IMR-90 (cell line): ENCODE measurements around the gene MELTF. TPM values are rescaled to one million over a fixed set of nuclear protein-coding genes. Genes with fewer than 3 reads are reported as not detected.

Source experiments
- ATAC-seq: fragments of 200-7000 bp; cut with Tn5 transposase; 2 replicates; pipeline ENCODE4 v1.9.1; 2020; ENCODE audit warnings: low read depth, mild to moderate bottlenecking, moderate library complexity
- Bru-seq: library from RNA; stranded (reverse); fragments of 400-500 nt; gene quantifications from one replicate; lab custom pipeline; 2021; lab: Mats Ljungman, UMichigan
- BruChase-seq, 2 experiments: library from RNA; stranded (reverse); fragments of 400-500 nt; gene quantifications; one replicate each; lab custom pipeline; 2021; lab: Mats Ljungman, UMichigan
- BruUV-seq: library from RNA; stranded (reverse); fragments of 400-500 nt; replicated peaks from 2 replicates; lab custom pipeline; 2021; lab: Mats Ljungman, UMichigan
- CTCF ChIA-PET: fragments of 300-600 bp; formaldehyde crosslinking; extraction: SDS; loops from one replicate; lab custom pipeline; 2021; ENCODE audit warnings: antibody characterized with exemption; lab: Yijun Ruan, JAX
- POLR2A ChIA-PET: fragments of 300-600 bp; sonication (Branson Sonifier 250); formaldehyde crosslinking; loops from one replicate; lab custom pipeline; 2022; ENCODE audit warnings: antibody characterized with exemption; ENCODE audit not compliant: unreplicated experiment; lab: Charles Lee
- DNase-seq: peaks from one replicate; pipeline ENCODE4 v3.0.0; 2013
- H2AFZ ChIP-seq: replicated peaks from 2 replicates; pipeline ENCODE3; 2013; ENCODE audit warnings: low read length, mild to moderate bottlenecking; ENCODE audit not compliant: poor library complexity
- H2AK5ac ChIP-seq: 2 replicates; pipeline ENCODE4 v1.6.1; 2013; ENCODE audit warnings: low read depth, low read length, inconsistent platforms
- H2AK9ac ChIP-seq: replicated peaks from 2 replicates; pipeline ENCODE3; 2013; ENCODE audit warnings: mild to moderate bottlenecking, low read depth, low read length, moderate library complexity; ENCODE audit not compliant: poor library complexity
- H2BK120ac ChIP-seq: 2 replicates; pipeline ENCODE4 v1.6.1; 2013; ENCODE audit warnings: low read depth, low read length, inconsistent platforms
- H2BK15ac ChIP-seq: 3 replicates; pipeline ENCODE4 v1.6.1; 2013; ENCODE audit warnings: low read depth, low read length, inconsistent platforms
- H2BK20ac ChIP-seq: 2 replicates; pipeline ENCODE4 v1.6.1; 2013; ENCODE audit warnings: low read depth, mild to moderate bottlenecking, inconsistent platforms, low read length, moderate library complexity
- H2BK5ac ChIP-seq: 2 replicates; pipeline ENCODE4 v1.6.1; 2013; ENCODE audit warnings: mild to moderate bottlenecking, low read depth, low read length, inconsistent platforms; ENCODE audit not compliant: poor library complexity, severe bottlenecking
- H3K14ac ChIP-seq: replicated peaks from 2 replicates; pipeline ENCODE4 v1.6.1; 2013; ENCODE audit warnings: low read depth, low read length, inconsistent platforms
- H3K18ac ChIP-seq: 2 replicates; pipeline ENCODE4 v1.6.1; 2013; ENCODE audit warnings: low read depth, low read length, control low read depth
- H3K23ac ChIP-seq: 2 replicates; pipeline ENCODE4 v1.6.1; 2013; ENCODE audit warnings: low read depth, low read length, inconsistent platforms
- H3K27ac ChIP-seq: 2 replicates; pipeline ENCODE4 v1.5.1; 2013; ENCODE audit warnings: mild to moderate bottlenecking, control low read depth, low read length; ENCODE audit not compliant: insufficient read depth
- H3K27me3 ChIP-seq: 2 replicates; pipeline ENCODE4 v1.6.1; 2013; ENCODE audit warnings: low read length; ENCODE audit not compliant: control insufficient read depth, insufficient read depth
- H3K36me3 ChIP-seq: 2 replicates; pipeline ENCODE4 v1.6.1; 2013; ENCODE audit warnings: low read length, mixed read lengths; ENCODE audit not compliant: control insufficient read depth, insufficient read depth
- H3K4ac ChIP-seq: 2 replicates; pipeline ENCODE4 v1.6.1; 2013; ENCODE audit warnings: low read depth, low read length, inconsistent platforms
- H3K4me1 ChIP-seq: 2 replicates; pipeline ENCODE4 v1.6.1; 2013; ENCODE audit warnings: low read length, mixed read lengths; ENCODE audit not compliant: control insufficient read depth, insufficient read depth
- H3K4me2 ChIP-seq: 2 replicates; pipeline ENCODE4 v1.6.1; 2013; ENCODE audit warnings: low read depth, mild to moderate bottlenecking, control low read depth, low read length, moderate library complexity
- H3K4me3 ChIP-seq: 2 replicates; pipeline ENCODE4 v1.5.1; 2013; ENCODE audit warnings: low read depth, mild to moderate bottlenecking, control low read depth, low read length, moderate library complexity; ENCODE audit not compliant: insufficient read depth
- H3K56ac ChIP-seq: 2 replicates; pipeline ENCODE4 v1.6.1; 2013; ENCODE audit warnings: low read length, inconsistent platforms; ENCODE audit not compliant: insufficient read depth; ENCODE audit errors: extremely low read depth
- H3K79me1 ChIP-seq, 2 experiments: 2 replicates each; pipeline ENCODE4 v1.6.1; 2013; ENCODE audit warnings: low read length in 2 of 2, inconsistent platforms in 1 of 2, low read depth in 1 of 2
- H3K9ac ChIP-seq: 2 replicates; pipeline ENCODE4 v1.6.1; 2013; ENCODE audit warnings: low read depth, low read length, control low read depth
- H3K9me1 ChIP-seq: 2 replicates; pipeline ENCODE4 v1.6.1; 2013; ENCODE audit warnings: low read length, inconsistent platforms; ENCODE audit not compliant: insufficient read depth
- H3K9me3 ChIP-seq: 2 replicates; pipeline ENCODE4 v1.6.1; 2013; ENCODE audit warnings: low read length; ENCODE audit not compliant: control insufficient read depth, insufficient read depth
- H4K20me1 ChIP-seq: 2 replicates; pipeline ENCODE4 v1.6.1; 2013; ENCODE audit warnings: low read length, inconsistent platforms; ENCODE audit not compliant: insufficient read depth
- H4K5ac ChIP-seq: 2 replicates; pipeline ENCODE4 v1.6.1; 2013; ENCODE audit warnings: mild to moderate bottlenecking, low read depth, low read length, control low read depth
- H4K8ac ChIP-seq, 2 experiments: 2 replicates each; pipeline ENCODE4 v1.6.1; 2013; ENCODE audit warnings: low read depth in 2 of 2, low read length in 2 of 2, control low read depth in 1 of 2, inconsistent platforms in 1 of 2
- H4K91ac ChIP-seq: 2 replicates; pipeline ENCODE4 v1.6.1; 2013; ENCODE audit warnings: low read depth, low read length, inconsistent platforms; ENCODE audit not compliant: insufficient read depth
- CTCF ChIP-seq: conservative IDR thresholded peaks from 2 replicates; pipeline ENCODE4 v1.5.1; 2012; ENCODE audit warnings: mild to moderate bottlenecking, low read depth, low read length, improper control_type of control experiment
- FOS ChIP-seq: fragments of 150-350 bp; IDR thresholded peaks from 2 replicates; pipeline ENCODE4 v1.6.1; 2016; ENCODE audit warnings: low read depth, low read length
- MAZ ChIP-seq: IDR thresholded peaks from 2 replicates; pipeline ENCODE4 v1.6.1; 2012; ENCODE audit warnings: low read depth, mild to moderate bottlenecking, low read length, improper control_type of control experiment, moderate library complexity, borderline replicate concordance
- POLR2A ChIP-seq: IDR thresholded peaks from 2 replicates; pipeline ENCODE4 v1.6.1; 2012; ENCODE audit warnings: mild to moderate bottlenecking, low read depth, low read length
- RAD21 ChIP-seq: IDR thresholded peaks from 2 replicates; pipeline ENCODE4 v1.6.1; 2012; ENCODE audit warnings: low read length, improper control_type of control experiment
- RCOR1 ChIP-seq: IDR thresholded peaks from 2 replicates; pipeline ENCODE4 v1.6.1; 2012; ENCODE audit warnings: mild to moderate bottlenecking, low read length, improper control_type of control experiment; ENCODE audit not compliant: insufficient replicate concordance
- SMC3 ChIP-seq: fragments of 150-350 bp; IDR thresholded peaks from 2 replicates; pipeline ENCODE4 v1.6.1; 2016; ENCODE audit warnings: low read depth, mild to moderate bottlenecking, antibody characterized with exemption, low read length, moderate library complexity
- WGBS, 2 experiments: methylation state at CpG; one replicate each; pipeline versions ENCODE4 v1.1.5 to v1.1.7; 2013; ENCODE audit warnings: missing lambda C conversion rate in 2 of 2; ENCODE audit not compliant: insufficient read length in 1 of 2; ENCODE audit errors: extremely low coverage in 2 of 2; 5-methylcytosine and 5-hydroxymethylcytosine counted together
- dilution Hi-C: fragments of 300-500 bp; cut with HindIII; formaldehyde crosslinking; loops from one replicate; pipeline ENCODE4 v1.14.3; 2018; ENCODE audit warnings: low sequenced_read_pairs; ENCODE audit not compliant: unreplicated experiment
- in situ Hi-C: fragments of 300-500 bp; cut with MboI; formaldehyde crosslinking; loops from 3 replicates; pipeline ENCODE4 v1.14.3; 2019; ENCODE audit warnings: low sequenced_read_pairs, inconsistent platforms, mixed read lengths
- intact Hi-C: fragments of 100-400 bp; cut with micrococcal nuclease; formaldehyde crosslinking; loops from 2 replicates; pipeline ENCODE4 v1.10.0; 2022
- long read RNA-seq: library from polyadenylated mRNA; unstranded; transcript quantifications from one replicate; pipeline ENCODE4 v2.0.0, GENCODE V29; 2021; ENCODE audit not compliant: unreplicated experiment
- polyA plus RNA-seq, 3 experiments: library from polyadenylated mRNA; depleted of rRNA; stranded (reverse); fragments of >200 nt; gene quantifications; 2 replicates each; pipeline ENCODE4 v1.2.3, GENCODE V29; 2012; ENCODE audit warnings: low replicate concordance in 1 of 3
- total RNA-seq: library from RNA; depleted of rRNA; stranded (reverse); fragments of >200 nt; gene quantifications from 2 replicates; pipeline ENCODE4 v1.2.3, GENCODE V29; 2012; rRNA removed

MELTF gene
- 0.18 and 0.28 TPM in 2 replicates for total RNA-seq
- 0.43 and 0.50 TPM in 2 replicates for polyA plus RNA-seq (2012; rRNA removed)
- polyA plus RNA-seq (2012; cell fraction: cytosol; rRNA removed) = 0.28 and 0.85 TPM in 2 replicates
- 1.4 and 1.7 TPM in 2 replicates for polyA plus RNA-seq (2012; cell fraction: nucleus; rRNA removed; ENCODE audit: low replicate concordance)
- percentile 25 among the genes with signal in this experiment for Bru-seq, nascent RNA
- BruChase-seq, experiment 1, labeled RNA remaining after a 6-hour chase = percentile 24 among the genes with signal in this experiment
- percentile 27 among the genes with signal in this experiment for BruChase-seq, experiment 2, labeled RNA remaining after a 2-hour chase
- long read RNA-seq, partial matches to known transcripts = 0 of 4 reads
- long read RNA-seq, other reads (novel, unspliced or antisense) = 2 of 4 reads

- Histone ChIP-seq H3K36me3 (no peaks in the 10 kb centered on the region), H3K14ac (no peak within 1 kb of the TSS), H2BK20ac (no peak within 1 kb of the TSS), H4K8ac (no peak within 1 kb of the TSS), H2AFZ (peak within 1 kb of the TSS; percentile 89), H3K79me1 (no peaks in the 10 kb centered on the region), H4K91ac (no peak within 1 kb of the TSS), H3K9ac (no peak within 1 kb of the TSS), H3K18ac (no peak within 1 kb of the TSS), H4K20me1 (no peaks in the 10 kb centered on the region), H2BK15ac (peak within 1 kb of the TSS; percentile 62; the same call in 1 of the 3 replicates), H2AK5ac (peak within 1 kb of the TSS; percentile 85), H3K23ac (no peak within 1 kb of the TSS), H2AK9ac (no peak within 1 kb of the TSS), H4K5ac (no peak within 1 kb of the TSS), H3K9me1 (peaks cover 14% of the 10 kb centered on the region), H2BK120ac (no peak within 1 kb of the TSS; the same call in 1 of the 2 replicates), H3K4me2 (peak within 1 kb of the TSS; percentile 83), H3K4me1 (peaks cover 8% of the 10 kb centered on the region), H3K27me3 (peaks cover 18% of the 10 kb centered on the region; the same call in 1 of the 2 replicates), H3K4ac (no peak within 1 kb of the TSS), H3K56ac (no peak within 1 kb of the TSS), H3K27ac (no peak within 1 kb of the TSS), H3K9me3 (no peaks in the 10 kb centered on the region), H2BK5ac (no peak within 1 kb of the TSS), H3K4me3 (peak within 1 kb of the TSS; percentile 38)
- no TSS peak for BruUV-seq
- dilution Hi-C loops (no loop called here), in situ Hi-C loops (no loop called here), intact Hi-C loops (loop anchor here (2.0 kb wide), 1 partner anchor 27 kb away; no protein-coding TSS in a partner anchor)
- ChIA-PET POLR2A (no interaction called here), CTCF (interaction anchor here (0.6 kb wide), 2 partner anchors 9 to 919 kb away, joined by 3 to 4 read pairs; no protein-coding TSS in a partner anchor)
- ATAC-seq (peak; percentile 71), DNase-seq (peak; percentile 71)
- WGBS, 2 experiments = 2% methylated on average over 21 of the region's 60 CpGs; no CpG with 5 or more reads in 1 of the 2 experiments
- TF ChIP-seq POLR2A (no peak), FOS (no peak), RCOR1 (no peak), CTCF (peak; percentile 65), MAZ (0 out of 2 replicates have a peak, but pooled peaks have one; percentile 40), SMC3 (peak; percentile 32), RAD21 (peak; percentile 20; the same call in 1 of the 2 replicates)
Measured at GRCh38 chr3:197029511-197030167, at the start of gene MELTF. Gene MELTF, minus strand, starts transcription at chr3:197029817. Its CDS starts 115 bp downstream, at chr3:197029702.
